Measurements from ENCODE around the gene TMEM273.

TMEM273 gene

DNA sequence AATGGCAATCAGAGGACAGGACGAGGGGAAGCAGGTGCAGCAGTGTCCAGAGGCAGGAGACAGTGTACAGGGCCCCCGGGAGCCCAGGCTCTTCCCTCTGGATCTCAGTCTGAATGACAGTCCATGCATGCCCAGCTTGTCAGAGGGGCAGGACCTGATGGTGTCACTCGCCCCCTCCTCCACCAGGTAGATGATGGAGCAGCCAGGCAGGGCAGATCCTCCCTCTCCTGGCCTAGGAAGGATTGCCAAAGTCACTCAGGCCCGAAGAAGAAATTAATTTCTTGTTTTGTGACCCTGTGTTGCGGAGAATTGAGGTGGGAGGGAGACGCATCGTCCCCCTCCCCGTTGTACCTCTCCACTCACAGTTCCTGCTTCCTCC, 76.9 kb downstream of the TMEM273 start:
- H3K27ac ChIP-seq (ENCODE audit: low read depth, low read length), result no peak overlapping the region
- H3K4me1 ChIP-seq (ENCODE audit: control insufficient read depth in 1 of 2, insufficient read depth in 2 of 2, low read length in 2 of 2), result peaks cover 1 to 4% of the 10 kb centered on the region in 2 donors
- H3K36me3 ChIP-seq (ENCODE audit: control insufficient read depth in 1 of 2, insufficient read depth in 2 of 2, low read length in 2 of 2), result no peaks in the 10 kb centered on the region
- H3K9ac ChIP-seq (ENCODE audit: low read depth in 1 of 2, low read length in 2 of 2), result no peak overlapping the region
- H3K27me3 ChIP-seq (ENCODE audit: control insufficient read depth in 1 of 2, insufficient read depth in 2 of 2, low read length in 2 of 2), result peaks cover 4 to 13% of the 10 kb centered on the region in 2 donors
- H3K4me3 ChIP-seq (ENCODE audit: low read depth in 1 of 2, low read length in 2 of 2), result no peak overlapping the region
- no peaks in the 10 kb centered on the region for H3K9me3 ChIP-seq (ENCODE audit: control insufficient read depth in 1 of 2, low read length in 2 of 2)

DNA sequence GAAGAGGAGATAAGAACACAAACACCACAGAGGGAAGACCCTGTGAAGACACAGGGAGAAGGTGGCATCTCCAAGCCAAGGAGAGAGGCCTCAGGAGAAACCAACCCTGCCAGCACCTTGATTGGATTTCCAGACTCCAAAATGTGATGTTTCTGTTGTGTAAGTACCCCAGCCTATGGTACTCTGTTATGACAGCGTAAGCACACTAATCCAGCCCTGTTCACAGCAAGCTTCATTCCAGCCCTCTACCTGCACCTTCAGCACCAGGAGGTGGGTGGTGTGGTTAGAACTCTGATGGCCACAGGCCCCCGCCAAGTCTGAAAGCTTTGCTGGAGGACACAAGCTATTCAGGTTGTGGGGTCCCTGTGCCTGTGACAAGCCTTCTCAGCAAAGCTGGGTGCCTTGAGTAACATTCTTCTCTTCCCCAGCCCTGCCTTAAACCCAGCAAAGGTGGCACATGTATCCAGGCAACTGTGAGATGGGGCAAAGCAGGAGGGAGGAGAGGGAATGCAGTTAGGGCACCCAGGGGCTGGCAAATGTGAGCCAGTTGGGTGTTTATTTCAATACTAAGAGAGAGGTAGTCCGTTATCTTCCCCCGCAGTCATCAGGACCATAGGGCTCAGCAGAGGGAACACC, 77.4 kb downstream of the TMEM273 start:
- Histone ChIP-seq H3K27me3 (ENCODE audit: control insufficient read depth in 1 of 2, insufficient read depth in 2 of 2, low read length in 2 of 2) (peaks cover 4 to 8% of the 10 kb centered on the region in 2 donors), H3K4me1 (ENCODE audit: control insufficient read depth in 1 of 2, insufficient read depth in 2 of 2, low read length in 2 of 2) (peaks cover 4% of the 10 kb centered on the region in 2 donors), H3K4me3 (ENCODE audit: low read depth in 1 of 2, low read length in 2 of 2) (no peak overlapping the region)

DNA sequence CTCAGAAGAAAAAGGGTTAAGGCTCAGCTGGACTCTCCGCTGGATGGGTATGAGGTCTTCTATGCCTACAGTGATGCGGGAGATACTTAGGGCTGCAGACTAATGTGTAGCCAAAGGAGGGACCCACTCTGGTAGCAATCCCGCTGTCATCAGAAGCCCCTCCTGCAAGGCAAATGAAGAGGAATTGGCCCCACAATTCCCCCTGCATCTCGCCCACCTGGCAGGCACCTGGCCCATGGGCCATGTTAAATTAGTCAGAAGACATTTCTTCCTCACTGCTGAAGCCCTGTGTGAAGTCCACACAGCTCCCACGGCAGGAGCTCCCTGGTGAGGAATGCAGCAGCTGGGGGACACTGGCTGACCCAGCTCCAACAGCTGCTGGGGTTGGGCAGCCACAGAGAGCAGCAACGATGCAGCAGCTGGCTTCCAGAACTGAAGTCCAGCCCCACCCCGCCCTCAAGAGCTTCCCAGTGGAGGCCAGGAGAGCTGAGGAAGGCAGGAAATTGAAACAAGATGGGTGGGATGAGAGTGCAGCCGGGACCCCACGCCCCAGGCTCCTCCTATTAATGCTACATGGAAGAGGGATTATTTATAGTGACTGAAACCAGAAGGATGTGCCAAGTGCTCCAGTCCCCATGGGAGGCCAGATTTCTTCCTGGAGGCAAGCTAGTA, 78.4 kb downstream of the TMEM273 start:
- peaks cover 2 to 6% of the 10 kb centered on the region in 2 donors for H3K27me3 ChIP-seq (ENCODE audit: control insufficient read depth in 1 of 2, insufficient read depth in 2 of 2, low read length in 2 of 2)
- H3K4me1 ChIP-seq (ENCODE audit: control insufficient read depth in 1 of 2, insufficient read depth in 2 of 2, low read length in 2 of 2), result peaks cover 4% of the 10 kb centered on the region in 2 donors
- H3K36me3 ChIP-seq (ENCODE audit: control insufficient read depth in 1 of 2, insufficient read depth in 2 of 2, low read length in 2 of 2), result no peaks in the 10 kb centered on the region
- H3K4me3 ChIP-seq (ENCODE audit: low read depth in 1 of 2, low read length in 2 of 2), result no peak overlapping the region
- no peaks in the 10 kb centered on the region for H3K9me3 ChIP-seq (ENCODE audit: control insufficient read depth in 1 of 2, low read length in 2 of 2)
- no peak overlapping the region for H3K9ac ChIP-seq (ENCODE audit: low read depth in 1 of 2, low read length in 2 of 2)
- no peak overlapping the region for H3K27ac ChIP-seq (ENCODE audit: low read depth, low read length)

More for the DNA sequence above, 77.4 kb downstream of the TMEM273 start:
- no peaks in the 10 kb centered on the region for H3K36me3 ChIP-seq (ENCODE audit: control insufficient read depth in 1 of 2, insufficient read depth in 2 of 2, low read length in 2 of 2)
- H3K9me3 ChIP-seq (ENCODE audit: control insufficient read depth in 1 of 2, low read length in 2 of 2), result no peaks in the 10 kb centered on the region
- no peak overlapping the region for H3K27ac ChIP-seq (ENCODE audit: low read depth, low read length)
- H3K9ac ChIP-seq (ENCODE audit: low read depth in 1 of 2, low read length in 2 of 2), result no peak overlapping the region

DNA sequence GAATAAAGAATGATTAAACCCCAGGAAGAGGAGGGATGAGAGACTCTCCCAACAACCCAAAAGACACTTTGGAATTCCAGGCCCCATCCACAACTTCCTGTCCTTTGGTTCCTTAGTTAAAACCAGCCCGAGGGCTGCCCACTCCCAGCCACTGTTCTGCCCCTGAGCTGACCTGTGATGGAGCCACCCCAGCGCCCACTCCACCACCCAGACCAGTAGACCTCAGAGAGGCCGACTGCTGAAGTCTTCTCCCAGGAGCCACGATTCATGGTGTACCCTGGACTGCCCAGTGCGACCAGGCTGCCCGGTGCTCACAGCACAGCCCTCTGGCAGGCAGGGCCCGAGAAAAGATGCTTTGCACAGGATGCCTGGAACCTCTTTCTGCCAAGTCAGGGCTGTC, 79.5 kb downstream of the TMEM273 start:
- Histone ChIP-seq H3K27ac (ENCODE audit: low read depth, low read length) (no peak overlapping the region), H3K9me3 (ENCODE audit: control insufficient read depth in 1 of 2, low read length in 2 of 2) (no peaks in the 10 kb centered on the region), H3K4me3 (ENCODE audit: low read depth in 1 of 2, low read length in 2 of 2) (no peak overlapping the region), H3K4me1 (ENCODE audit: control insufficient read depth in 1 of 2, insufficient read depth in 2 of 2, low read length in 2 of 2) (peaks cover 4% of the 10 kb centered on the region in 2 donors), H3K9ac (ENCODE audit: low read depth in 1 of 2, low read length in 2 of 2) (no peak overlapping the region), H3K36me3 (ENCODE audit: control insufficient read depth in 1 of 2, insufficient read depth in 2 of 2, low read length in 2 of 2) (no peaks in the 10 kb centered on the region), H3K27me3 (ENCODE audit: control insufficient read depth in 1 of 2, insufficient read depth in 2 of 2, low read length in 2 of 2) (no peaks in the 10 kb centered on the region)

DNA sequence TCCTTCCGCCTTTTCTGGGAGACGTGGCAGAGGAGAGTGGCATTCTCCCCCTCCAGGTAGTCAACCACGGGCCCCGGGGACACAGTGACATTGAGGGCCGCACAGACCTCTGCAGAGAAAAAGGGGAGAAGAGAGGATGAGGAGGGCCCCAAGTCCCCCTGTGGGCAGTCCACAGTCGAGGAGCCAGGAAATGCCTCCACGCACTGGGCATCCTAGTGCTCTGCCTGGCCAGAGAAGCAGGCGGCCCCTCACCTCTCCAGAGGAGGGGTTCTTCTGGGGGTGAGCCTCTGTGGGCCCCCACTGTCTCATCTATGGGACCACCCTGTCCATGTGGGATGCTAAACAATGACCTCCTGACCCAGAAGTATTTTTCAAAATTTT, 80.3 kb downstream of the TMEM273 start:
- Histone ChIP-seq H3K9ac (ENCODE audit: low read depth in 1 of 2, low read length in 2 of 2) (no peak overlapping the region), H3K27ac (ENCODE audit: low read depth, low read length) (no peak overlapping the region), H3K9me3 (ENCODE audit: control insufficient read depth in 1 of 2, low read length in 2 of 2) (no peaks in the 10 kb centered on the region), H3K4me1 (ENCODE audit: control insufficient read depth in 1 of 2, insufficient read depth in 2 of 2, low read length in 2 of 2) (peaks cover 4% of the 10 kb centered on the region in 2 donors), H3K4me3 (ENCODE audit: low read depth in 1 of 2, low read length in 2 of 2) (no peak overlapping the region), H3K36me3 (ENCODE audit: control insufficient read depth in 1 of 2, insufficient read depth in 2 of 2, low read length in 2 of 2) (no peaks in the 10 kb centered on the region), H3K27me3 (ENCODE audit: control insufficient read depth in 1 of 2, insufficient read depth in 2 of 2, low read length in 2 of 2) (no peaks in the 10 kb centered on the region)

DNA sequence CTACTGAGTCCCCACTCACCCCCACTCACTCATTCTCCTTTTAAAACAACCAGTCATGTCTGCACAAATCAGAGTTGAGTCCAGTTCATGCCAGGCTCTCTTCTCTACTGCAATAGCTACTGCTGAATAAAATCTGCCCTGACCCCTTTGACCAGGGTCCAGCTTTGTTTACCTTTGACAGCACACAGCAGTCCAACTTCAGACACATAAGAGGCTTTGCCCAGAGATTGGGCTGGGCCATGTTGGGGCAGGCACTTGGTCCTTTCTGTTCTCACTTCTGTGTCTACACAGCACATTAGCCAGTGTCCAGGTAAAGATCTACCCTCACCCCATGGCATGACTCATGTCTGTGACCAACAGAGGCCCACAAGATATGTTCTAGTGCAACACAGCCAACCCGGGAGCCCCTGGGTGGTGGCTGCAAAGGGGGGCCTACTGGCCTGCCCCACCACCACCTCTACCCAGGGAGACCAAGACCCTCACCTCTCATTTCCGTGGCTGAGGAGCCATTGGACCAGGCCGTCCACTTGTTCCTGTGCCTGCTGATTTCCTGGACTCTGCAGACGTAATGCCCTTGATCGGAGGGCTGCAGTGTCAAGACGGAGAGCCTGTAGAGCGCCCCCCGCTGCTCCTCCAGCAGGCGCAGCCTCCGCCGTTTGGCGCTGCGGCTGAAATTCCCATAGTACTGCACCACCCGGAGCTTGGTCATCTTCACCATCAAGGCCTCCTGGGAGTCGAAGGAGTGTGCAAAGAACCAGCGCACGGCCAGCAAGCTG, 80.9 kb downstream of the TMEM273 start:
- H3K27ac ChIP-seq (ENCODE audit: low read depth, low read length), result no peak overlapping the region
- no peaks in the 10 kb centered on the region for H3K36me3 ChIP-seq (ENCODE audit: control insufficient read depth in 1 of 2, insufficient read depth in 2 of 2, low read length in 2 of 2)
- H3K27me3 ChIP-seq (ENCODE audit: control insufficient read depth in 1 of 2, insufficient read depth in 2 of 2, low read length in 2 of 2), result no peaks in the 10 kb centered on the region
- no peak overlapping the region for H3K4me3 ChIP-seq (ENCODE audit: low read depth in 1 of 2, low read length in 2 of 2)
- no peaks in the 10 kb centered on the region for H3K9me3 ChIP-seq (ENCODE audit: control insufficient read depth in 1 of 2, low read length in 2 of 2)
- H3K9ac ChIP-seq (ENCODE audit: low read depth in 1 of 2, low read length in 2 of 2), result no peak overlapping the region
- H3K4me1 ChIP-seq (ENCODE audit: control insufficient read depth in 1 of 2, insufficient read depth in 2 of 2, low read length in 2 of 2), result peaks cover 4% of the 10 kb centered on the region in 2 donors

DNA sequence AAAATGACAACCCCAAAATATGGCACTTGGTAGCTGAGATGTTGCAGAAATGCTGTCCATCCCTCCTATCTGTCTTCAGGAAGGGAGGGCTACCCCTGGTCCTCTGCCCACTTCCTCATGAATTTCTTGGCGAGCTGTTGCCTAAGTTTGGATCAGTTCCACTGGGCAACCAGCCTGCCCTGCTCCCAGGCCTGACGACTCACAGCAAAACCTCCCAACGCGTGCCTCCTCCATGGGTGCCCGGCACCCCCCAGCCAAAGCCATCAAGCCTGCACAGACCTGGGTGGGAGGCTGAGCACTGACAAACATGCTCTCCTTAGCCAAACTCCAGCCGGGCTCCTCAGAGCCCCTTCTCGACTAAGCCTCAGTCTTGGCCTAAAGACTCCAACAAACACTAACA, 81.7 kb downstream of the TMEM273 start:
- Histone ChIP-seq H3K27me3 (ENCODE audit: control insufficient read depth in 1 of 2, insufficient read depth in 2 of 2, low read length in 2 of 2) (no peaks in the 10 kb centered on the region), H3K36me3 (ENCODE audit: control insufficient read depth in 1 of 2, insufficient read depth in 2 of 2, low read length in 2 of 2) (no peaks in the 10 kb centered on the region), H3K9ac (ENCODE audit: low read depth in 1 of 2, low read length in 2 of 2) (no peak overlapping the region), H3K4me1 (ENCODE audit: control insufficient read depth in 1 of 2, insufficient read depth in 2 of 2, low read length in 2 of 2) (peaks cover 4% of the 10 kb centered on the region in 2 donors), H3K27ac (ENCODE audit: low read depth, low read length) (no peak overlapping the region), H3K4me3 (ENCODE audit: low read depth in 1 of 2, low read length in 2 of 2) (no peak overlapping the region), H3K9me3 (ENCODE audit: control insufficient read depth in 1 of 2, low read length in 2 of 2) (no peaks in the 10 kb centered on the region)

DNA sequence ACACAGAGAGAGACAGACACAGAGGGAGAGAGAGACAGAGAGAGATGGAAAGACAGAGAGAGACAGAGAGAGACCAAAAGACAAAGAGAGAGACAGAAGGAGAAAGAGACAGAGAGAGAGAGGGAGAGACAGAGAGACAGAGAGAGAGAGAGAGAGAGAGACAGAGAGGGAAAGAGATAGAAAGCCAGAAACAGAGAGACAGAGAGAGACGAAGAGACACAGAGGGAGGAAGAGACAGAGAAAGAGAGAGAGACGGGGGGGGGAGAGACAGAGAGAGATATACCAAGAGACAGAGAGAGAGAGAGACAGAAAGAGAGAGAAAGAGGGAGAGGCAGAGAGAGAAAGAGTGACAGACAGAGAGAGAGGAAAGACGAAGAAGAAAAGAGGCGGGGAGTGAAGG, 83.1 kb downstream of the TMEM273 start:
- Histone ChIP-seq H3K9me3 (ENCODE audit: control insufficient read depth in 1 of 2, low read length in 2 of 2) (no peaks in the 10 kb centered on the region), H3K27ac (ENCODE audit: low read depth, low read length) (no peak overlapping the region)

More for the DNA sequence above, 83.1 kb downstream of the TMEM273 start:
- no peaks in the 10 kb centered on the region for H3K36me3 ChIP-seq (ENCODE audit: control insufficient read depth in 1 of 2, insufficient read depth in 2 of 2, low read length in 2 of 2)
- no peaks in the 10 kb centered on the region for H3K27me3 ChIP-seq (ENCODE audit: control insufficient read depth in 1 of 2, insufficient read depth in 2 of 2, low read length in 2 of 2)
- H3K4me3 ChIP-seq (ENCODE audit: low read depth in 1 of 2, low read length in 2 of 2), result no peak overlapping the region
- H3K9ac ChIP-seq (ENCODE audit: low read depth in 1 of 2, low read length in 2 of 2), result no peak overlapping the region
- peaks cover 0 to 4% of the 10 kb centered on the region in 2 donors for H3K4me1 ChIP-seq (ENCODE audit: control insufficient read depth in 1 of 2, insufficient read depth in 2 of 2, low read length in 2 of 2)
